SK-N-MC (cell line): ENCODE data around the gene L3MBTL4.
A peak's percentile ranks its signal among the peaks of the same experiment; 100 is the strongest.
"Not testable (repeated sequence)": the region's sequence is repeated elsewhere in the genome, so short reads cannot be mapped to it uniquely, and the experiment has no call there.

ENCODE experiments used
- DNase-seq: peaks from one replicate; pipeline ENCODE4 v3.0.0-alpha.2; 2011; ENCODE audit warnings: low read depth, low spot score
- H3K27ac ChIP-seq: fragments of 200-600 bp; sonication (generic); 2 replicates; pipeline ENCODE4 v1.5.1; 2016; ENCODE audit warnings: mixed run types
- H3K36me3 ChIP-seq: fragments of 200-600 bp; sonication (generic); 2 replicates; pipeline ENCODE4 v1.6.1; 2017; ENCODE audit warnings: antibody characterized with exemption, low read length, mixed read lengths; ENCODE audit not compliant: insufficient read depth
- H3K4me3 ChIP-seq: fragments of 200-600 bp; sonication (generic); 2 replicates; pipeline ENCODE4 v1.5.1; 2016
- H3K9ac ChIP-seq: fragments of 200-600 bp; sonication (generic); 2 replicates; pipeline ENCODE4 v1.8.0; 2017; ENCODE audit warnings: mixed run types, mixed read lengths; ENCODE audit not compliant: insufficient read length
- H3K9me3 ChIP-seq: fragments of 200-600 bp; sonication (generic); 2 replicates; pipeline ENCODE4 v1.6.1; 2017; ENCODE audit warnings: low read depth, mild to moderate bottlenecking, antibody characterized with exemption, low read length, moderate library complexity, mixed read lengths
- EZH2 ChIP-seq: fragments of 200-600 bp; sonication (generic); IDR thresholded peaks from one replicate; pipeline ENCODE4 v1.6.1; 2017; ENCODE audit warnings: antibody characterized with exemption
- FOXP2 ChIP-seq: optimal IDR thresholded peaks from 2 replicates; pipeline ENCODE3; 2011; ENCODE audit warnings: mild to moderate bottlenecking, moderate library complexity; ENCODE audit not compliant: insufficient read depth; ENCODE audit errors: extremely low read length, control extremely low read depth
- POLR2AphosphoS5 ChIP-seq: IDR thresholded peaks from 2 replicates; pipeline ENCODE4 v1.6.1; 2012; ENCODE audit warnings: mild to moderate bottlenecking, low read depth, low read length, borderline replicate concordance

Gene L3MBTL4

DNA sequence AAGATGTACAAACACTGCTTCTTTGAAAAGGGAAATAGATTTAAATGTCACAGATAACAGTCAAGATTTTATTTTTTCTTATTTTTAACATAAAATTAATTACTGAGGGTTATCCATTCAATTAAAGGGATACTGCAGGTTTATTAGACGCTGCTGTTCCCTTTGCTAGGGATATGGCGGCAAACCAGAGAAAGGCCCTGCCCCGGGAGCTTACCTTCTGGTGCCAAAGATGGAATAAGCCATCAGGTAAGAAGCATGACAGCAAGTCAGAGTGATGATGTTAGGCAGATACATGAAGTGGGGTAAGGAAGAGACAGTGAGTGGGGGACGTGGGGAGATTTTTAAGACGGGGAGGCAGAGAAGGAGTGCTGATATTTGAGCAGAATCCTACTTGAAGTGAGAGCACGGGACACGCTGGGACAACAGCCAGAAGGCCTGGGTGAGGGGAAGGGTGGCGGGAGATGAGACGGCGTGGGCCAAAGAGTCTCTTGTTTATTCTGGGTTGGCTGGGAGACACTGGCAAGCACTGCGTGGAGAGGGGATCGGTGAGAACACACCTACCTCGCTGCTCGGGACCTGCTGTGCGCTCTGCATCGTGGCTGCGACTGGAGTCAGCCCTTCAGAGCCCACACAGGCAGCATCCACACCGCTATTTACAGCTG, 268.9 kb downstream of the L3MBTL4 start:
- H3K4me3 ChIP-seq, result no peak overlapping the region
- H3K9ac ChIP-seq, result no peak overlapping the region
- H3K9me3 ChIP-seq, result no peaks in the 10 kb centered on the region
- H3K36me3 ChIP-seq, result no peaks in the 10 kb centered on the region
- no peak for DNase-seq
- no peak for TF ChIP-seq POLR2AphosphoS5
- no peak for TF ChIP-seq FOXP2
- TF ChIP-seq EZH2, result no peak
- H3K27ac ChIP-seq, result no peak overlapping the region

DNA sequence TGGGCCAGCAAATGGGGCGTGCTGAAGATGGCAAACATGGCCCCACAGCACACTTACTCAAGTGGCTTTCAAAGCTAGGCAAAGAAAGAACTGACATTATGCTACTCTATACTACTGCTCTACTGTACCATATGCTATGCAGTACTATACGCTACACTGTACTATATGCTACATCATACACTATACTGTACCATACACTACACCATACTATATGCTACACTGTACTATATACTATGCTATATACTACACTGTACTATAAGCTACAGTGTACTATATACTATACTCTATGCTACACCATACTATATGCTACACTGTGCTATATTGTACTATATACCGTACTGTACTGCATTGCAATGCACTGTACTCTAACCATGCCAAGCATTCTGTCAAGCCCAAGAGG, 275.7 kb downstream of the L3MBTL4 start:
- H3K9ac ChIP-seq, result no peak overlapping the region
- H3K27ac ChIP-seq, result no peak overlapping the region
- no peaks in the 10 kb centered on the region for H3K36me3 ChIP-seq

DNA sequence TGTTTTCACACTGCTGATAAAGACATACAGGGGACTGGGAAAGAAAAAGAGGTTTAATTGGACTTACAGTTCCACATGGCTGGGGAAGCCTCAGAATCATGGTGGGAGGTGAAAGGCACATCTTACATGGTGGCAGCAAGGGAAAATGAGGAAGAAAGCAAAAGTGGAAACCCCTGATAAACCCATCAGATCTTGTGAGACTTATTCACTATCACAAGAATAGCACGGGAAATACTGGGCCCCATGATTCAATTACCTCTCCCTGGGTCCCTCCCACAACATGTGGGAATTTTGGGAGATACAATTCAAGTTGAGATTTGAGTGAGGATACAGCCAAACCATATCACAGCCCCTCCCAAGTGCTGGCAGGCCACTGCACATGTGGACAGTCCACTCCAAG, 278.8 kb downstream of the L3MBTL4 start:
- H3K27ac ChIP-seq, H3K9me3 ChIP-seq, DNase-seq, H3K36me3 ChIP-seq, H3K4me3 ChIP-seq, H3K9ac ChIP-seq: not testable (repeated sequence)

More for the DNA sequence above, 275.7 kb downstream of the L3MBTL4 start:
- TF ChIP-seq POLR2AphosphoS5, result no peak
- no peak for TF ChIP-seq EZH2
- TF ChIP-seq FOXP2, result no peak
- no peak for DNase-seq
- H3K9me3 ChIP-seq, result no peaks in the 10 kb centered on the region
- H3K4me3 ChIP-seq, result no peak overlapping the region

DNA sequence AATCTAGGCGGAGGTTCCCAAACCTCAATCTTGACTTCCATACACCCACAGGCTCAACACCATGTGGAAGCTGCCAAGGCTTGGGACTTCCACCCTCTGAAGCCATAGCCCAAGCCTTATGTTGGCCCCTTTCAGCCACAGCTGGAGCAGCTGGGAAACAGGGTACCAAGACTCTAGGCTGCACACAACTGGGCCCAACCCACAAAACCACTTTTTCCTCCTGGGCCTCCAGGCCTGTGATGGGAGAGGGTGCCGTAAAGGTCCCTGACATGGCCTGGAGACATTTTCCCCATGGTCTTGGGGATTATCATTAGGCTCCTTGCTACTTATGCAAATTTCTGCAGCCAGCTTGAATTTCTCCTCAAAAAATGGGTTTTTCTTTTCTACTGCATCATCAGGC, 279.7 kb downstream of the L3MBTL4 start:
- not testable (repeated sequence) for DNase-seq, H3K4me3 ChIP-seq, H3K36me3 ChIP-seq, H3K9me3 ChIP-seq, H3K27ac ChIP-seq, H3K9ac ChIP-seq

DNA sequence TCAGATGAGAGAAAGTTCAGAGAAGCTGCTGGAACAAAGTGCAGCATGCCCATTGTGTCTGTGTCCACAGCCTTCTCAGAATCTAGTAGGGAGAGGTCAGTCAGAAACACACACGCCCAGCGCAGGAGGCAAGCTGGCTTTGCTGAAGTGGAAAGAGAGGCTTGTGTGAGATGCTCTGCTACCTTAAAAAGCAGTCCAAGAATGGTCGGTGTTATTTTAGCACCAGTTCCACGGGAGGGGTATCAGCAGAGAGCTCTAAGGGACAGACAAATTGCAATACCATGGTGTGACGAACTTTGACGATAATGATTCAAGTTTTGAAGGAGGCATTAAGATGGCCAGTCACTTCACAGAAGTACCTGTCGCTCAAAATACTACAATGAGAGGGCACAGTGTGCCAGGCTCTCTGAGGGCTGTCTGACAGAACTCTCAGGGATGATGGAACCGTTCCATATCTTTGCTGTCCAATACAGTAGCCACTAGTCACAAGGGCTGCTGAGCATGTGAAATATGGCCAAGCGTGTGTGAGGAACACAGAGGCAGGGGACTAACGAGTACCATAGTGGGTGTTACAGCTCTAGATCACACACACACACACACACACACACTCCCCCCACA, 281.9 kb downstream of the L3MBTL4 start:
- TF ChIP-seq POLR2AphosphoS5, result no peak
- TF ChIP-seq FOXP2, result no peak
- TF ChIP-seq EZH2, result no peak
- Histone ChIP-seq H3K36me3 (no peaks in the 10 kb centered on the region), H3K27ac (no peak overlapping the region), H3K9me3 (no peaks in the 10 kb centered on the region), H3K4me3 (no peak overlapping the region), H3K9ac (no peak overlapping the region)
- DNase-seq, result no peak

DNA sequence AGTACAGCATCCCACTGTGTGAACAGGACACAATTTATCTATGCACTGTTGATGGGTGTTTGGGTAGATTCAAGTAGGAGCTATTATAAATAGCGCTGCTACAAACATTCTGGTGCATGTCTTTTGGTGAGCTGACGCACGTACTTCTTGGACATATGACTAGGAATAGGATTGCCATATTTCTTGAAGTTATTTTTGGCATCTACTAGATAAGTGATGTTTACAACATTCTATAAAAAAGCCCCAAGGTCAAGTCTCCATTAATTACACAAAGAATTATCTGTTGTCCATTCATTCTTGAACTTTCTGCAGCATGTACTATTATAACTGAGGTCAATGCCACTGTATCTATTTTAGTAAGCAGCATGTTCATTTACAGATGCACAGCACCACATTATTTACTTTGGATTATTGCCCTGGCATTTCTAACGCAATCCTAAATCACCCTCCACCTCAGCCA, 293.9 kb downstream of the L3MBTL4 start:
- Histone ChIP-seq H3K27ac (no peak overlapping the region), H3K9me3 (no peaks in the 10 kb centered on the region), H3K9ac (no peak overlapping the region), H3K36me3 (no peaks in the 10 kb centered on the region), H3K4me3 (no peak overlapping the region)
- TF ChIP-seq EZH2 (no peak), POLR2AphosphoS5 (no peak), FOXP2 (no peak)
- no peak for DNase-seq

DNA sequence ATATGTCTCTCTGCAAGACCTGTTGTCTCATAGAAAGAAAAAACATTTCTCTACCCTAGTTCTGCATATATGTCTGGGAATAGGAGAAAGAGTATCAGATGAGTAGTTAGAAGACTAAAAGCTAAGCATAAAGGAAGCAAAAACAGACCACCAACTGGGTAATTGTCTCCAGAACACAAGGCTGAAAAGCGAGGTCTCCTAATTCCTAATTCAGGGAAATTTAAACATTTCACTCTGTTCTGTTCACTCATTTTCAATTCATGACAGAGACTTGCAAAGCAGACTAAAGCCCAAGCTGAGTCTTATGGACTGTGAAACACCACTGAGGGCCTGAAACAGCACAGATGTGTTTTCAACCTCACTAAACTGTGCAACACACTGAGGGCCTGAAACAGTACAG, 294.9 kb downstream of the L3MBTL4 start:
- DNase-seq, result no peak
- peak overlapping the region; percentile 41 for H3K9ac ChIP-seq
- no peaks in the 10 kb centered on the region for H3K9me3 ChIP-seq
- H3K36me3 ChIP-seq, result no peaks in the 10 kb centered on the region
- no peak overlapping the region for H3K4me3 ChIP-seq
- no peak for TF ChIP-seq POLR2AphosphoS5
- TF ChIP-seq EZH2, result no peak
- no peak for TF ChIP-seq FOXP2
- H3K27ac ChIP-seq, result peak overlapping the region; percentile 55; the same call in 1 of the 2 replicates

DNA sequence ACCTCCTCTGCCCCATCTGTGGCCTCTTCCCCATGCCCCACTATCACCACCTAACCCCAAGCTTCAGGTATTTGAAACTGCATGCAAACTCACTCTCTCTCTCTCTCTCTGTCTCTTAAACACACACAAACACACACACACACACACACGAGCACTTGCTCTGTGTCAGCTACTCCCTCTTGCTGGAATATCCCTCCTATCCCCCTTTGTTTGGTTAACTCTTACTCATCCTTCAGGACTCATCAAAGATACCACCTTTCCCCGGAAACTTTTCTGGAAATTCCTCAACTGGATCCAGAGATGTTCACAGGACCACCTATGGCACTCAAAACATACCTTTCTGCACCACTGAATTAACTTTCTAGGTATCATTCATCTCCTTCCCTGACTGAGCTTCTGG, 296.6 kb downstream of the L3MBTL4 start:
- no peak overlapping the region for H3K9ac ChIP-seq
- no peak overlapping the region for H3K27ac ChIP-seq
- H3K36me3 ChIP-seq, result no peaks in the 10 kb centered on the region
- H3K4me3 ChIP-seq, result no peak overlapping the region
- no peak for TF ChIP-seq FOXP2
- TF ChIP-seq EZH2, result no peak
- DNase-seq, result no peak
- H3K9me3 ChIP-seq, result no peaks in the 10 kb centered on the region

DNA sequence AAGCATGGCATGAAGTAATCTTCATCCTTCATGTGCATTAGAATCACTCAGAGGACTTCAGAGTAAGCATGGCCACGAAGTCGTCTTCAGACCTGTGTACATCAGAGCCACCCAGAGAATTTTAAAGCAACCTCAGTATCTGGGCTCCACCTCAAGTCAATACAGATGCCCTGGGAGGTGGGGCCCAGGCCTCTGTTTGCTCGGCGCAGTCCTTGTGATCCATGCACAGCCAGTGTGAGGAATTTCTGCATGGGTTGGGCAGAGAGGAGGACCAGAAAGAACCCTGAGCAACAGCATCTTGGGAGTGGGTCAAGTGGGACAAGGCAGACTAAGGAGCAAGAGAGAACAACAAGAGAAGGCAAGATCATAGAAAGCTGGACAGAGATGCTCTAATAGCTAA, 299.0 kb downstream of the L3MBTL4 start:
- DNase-seq, result no peak
- Histone ChIP-seq H3K4me3 (no peak overlapping the region), H3K36me3 (no peaks in the 10 kb centered on the region), H3K9ac (no peak overlapping the region), H3K9me3 (no peaks in the 10 kb centered on the region), H3K27ac (no peak overlapping the region)
- TF ChIP-seq EZH2, result no peak
- no peak for TF ChIP-seq FOXP2
- no peak for TF ChIP-seq POLR2AphosphoS5
